ENCODE results near the gene ITFG1. TPM values are rescaled to one million over a fixed set of nuclear protein-coding genes. Genes with fewer than 3 reads are reported as not detected.

The ITFG1 gene
- total and polyA plus RNA-seq, 2 of the 13 experiments (the other 11 are each of a cell fraction or from before 2014, with no cell fraction given), result 74.5 to 150 TPM

DNA sequence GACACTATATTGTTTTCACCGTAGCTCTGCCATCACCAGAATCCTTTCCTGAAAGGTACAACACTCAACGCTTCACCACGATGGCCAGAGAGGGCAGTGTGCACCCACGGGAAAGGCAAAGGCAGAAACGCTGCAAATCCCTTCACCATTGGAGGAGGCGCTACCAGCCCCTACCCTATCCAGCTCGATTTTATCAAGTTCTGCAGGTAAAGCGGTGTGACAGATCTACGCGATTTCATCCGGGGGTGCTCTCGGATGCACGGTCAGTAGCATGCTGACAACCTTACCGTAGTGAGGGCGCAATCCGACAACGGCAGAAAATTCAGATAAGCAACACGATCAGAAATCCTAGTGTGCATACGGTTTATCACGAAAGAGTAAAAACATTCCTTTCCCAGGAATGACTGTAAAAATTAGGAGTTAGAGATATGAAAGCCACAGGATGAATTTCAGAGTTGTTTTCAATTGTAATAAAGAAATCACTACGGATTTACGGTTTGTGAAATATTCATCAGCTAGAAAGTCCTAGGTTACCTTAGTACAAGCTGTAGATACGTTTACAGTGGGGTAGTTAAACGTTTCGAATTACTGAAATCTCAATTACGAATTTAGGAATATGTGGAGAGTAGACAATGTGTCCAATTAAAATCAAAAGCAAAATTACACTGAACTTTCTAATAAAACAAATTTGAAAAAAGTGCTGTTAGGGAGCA lies 318.9 kb downstream of the ITFG1 start (continued):
- TF ChIP-seq, protein P1, sequence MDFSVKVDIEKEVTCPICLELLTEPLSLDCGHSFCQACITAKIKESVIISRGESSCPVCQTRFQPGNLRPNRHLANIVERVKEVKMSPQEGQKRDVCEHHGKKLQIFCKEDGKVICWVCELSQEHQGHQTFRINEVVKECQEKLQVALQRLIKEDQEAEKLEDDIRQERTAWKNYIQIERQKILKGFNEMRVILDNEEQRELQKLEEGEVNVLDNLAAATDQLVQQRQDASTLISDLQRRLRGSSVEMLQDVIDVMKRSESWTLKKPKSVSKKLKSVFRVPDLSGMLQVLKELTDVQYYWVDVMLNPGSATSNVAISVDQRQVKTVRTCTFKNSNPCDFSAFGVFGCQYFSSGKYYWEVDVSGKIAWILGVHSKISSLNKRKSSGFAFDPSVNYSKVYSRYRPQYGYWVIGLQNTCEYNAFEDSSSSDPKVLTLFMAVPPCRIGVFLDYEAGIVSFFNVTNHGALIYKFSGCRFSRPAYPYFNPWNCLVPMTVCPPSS (IDR thresholded peaks at IDR 0.05), result no peak
- TF ChIP-seq PAF1 (CRISPR knock-in tag; IDR thresholded peaks at IDR 0.05) (no peak), ZNF335 (CRISPR knock-in tag; IDR thresholded peaks at IDR 0.05) (0 out of 2 replicates have a peak, but pooled peaks have one; percentile 51), ZBTB38 (CRISPR knock-in tag; IDR thresholded peaks at IDR 0.05) (peak; percentile 44; the same call in 1 of the 2 replicates), MIER3 (CRISPR knock-in tag; IDR thresholded peaks at IDR 0.05; ENCODE audit: borderline replicate concordance) (peak; percentile 75; the same call in 1 of the 2 replicates), ZFX (CRISPR knock-in tag; IDR thresholded peaks at IDR 0.05; ENCODE audit: low read depth) (peak; percentile 23; the same call in 1 of the 2 replicates), KMT2B (CRISPR knock-in tag; IDR thresholded peaks at IDR 0.05) (0 out of 2 replicates have a peak, but pooled peaks have one; percentile 11), ZNF256 (CRISPR knock-in tag; conservative IDR thresholded peaks at IDR 0.05) (no peak), RFX3 (CRISPR knock-in tag; IDR thresholded peaks at IDR 0.05) (no peak), CEBPG (CRISPR knock-in tag; IDR thresholded peaks at IDR 0.05) (peak; percentile 7; the same call in 1 of the 2 replicates), REPIN1 (CRISPR knock-in tag; IDR thresholded peaks at IDR 0.05; ENCODE audit: borderline replicate concordance, low read depth) (peak; percentile 78; the same call in 1 of the 2 replicates), SATB2 (CRISPR knock-in tag; IDR thresholded peaks at IDR 0.05) (0 out of 2 replicates have a peak, but pooled peaks have one; percentile 35), ZFP90 (CRISPR knock-in tag; IDR thresholded peaks at IDR 0.05; ENCODE audit: borderline replicate concordance) (no peak), ZNF747 (CRISPR knock-in tag; IDR thresholded peaks at IDR 0.05; ENCODE audit: borderline replicate concordance) (no peak), MEIS2 (CRISPR knock-in tag; IDR thresholded peaks at IDR 0.05) (peak; percentile 72; the same call in 1 of the 2 replicates), ZNF672 (CRISPR knock-in tag; IDR thresholded peaks at IDR 0.05) (no peak), THAP11 (CRISPR knock-in tag; IDR thresholded peaks at IDR 0.05) (peak; percentile 48; the same call in 1 of the 2 replicates), JUNB (CRISPR knock-in tag; IDR thresholded peaks at IDR 0.05; ENCODE audit: borderline replicate concordance) (no peak), SMC3 (IDR thresholded peaks at IDR 0.05; ENCODE audit: low read length) (peak; percentile 84), SRSF4 (IDR thresholded peaks at IDR 0.05; ENCODE audit: low read depth, low read length, poor library complexity, severe bottlenecking) (no peak), YY1 (IDR thresholded peaks at IDR 0.05; ENCODE audit: insufficient read depth, insufficient replicate concordance, low read depth, low read length) (peak; percentile 49), BHLHE40 (IDR thresholded peaks at IDR 0.05; ENCODE audit: low read length) (0 out of 2 replicates have a peak, but pooled peaks have one; percentile 23), SYNCRIP (IDR thresholded peaks at IDR 0.05; ENCODE audit: insufficient read depth, low read depth, low read length) (no peak)
- TF ChIP-seq, protein P2, sequence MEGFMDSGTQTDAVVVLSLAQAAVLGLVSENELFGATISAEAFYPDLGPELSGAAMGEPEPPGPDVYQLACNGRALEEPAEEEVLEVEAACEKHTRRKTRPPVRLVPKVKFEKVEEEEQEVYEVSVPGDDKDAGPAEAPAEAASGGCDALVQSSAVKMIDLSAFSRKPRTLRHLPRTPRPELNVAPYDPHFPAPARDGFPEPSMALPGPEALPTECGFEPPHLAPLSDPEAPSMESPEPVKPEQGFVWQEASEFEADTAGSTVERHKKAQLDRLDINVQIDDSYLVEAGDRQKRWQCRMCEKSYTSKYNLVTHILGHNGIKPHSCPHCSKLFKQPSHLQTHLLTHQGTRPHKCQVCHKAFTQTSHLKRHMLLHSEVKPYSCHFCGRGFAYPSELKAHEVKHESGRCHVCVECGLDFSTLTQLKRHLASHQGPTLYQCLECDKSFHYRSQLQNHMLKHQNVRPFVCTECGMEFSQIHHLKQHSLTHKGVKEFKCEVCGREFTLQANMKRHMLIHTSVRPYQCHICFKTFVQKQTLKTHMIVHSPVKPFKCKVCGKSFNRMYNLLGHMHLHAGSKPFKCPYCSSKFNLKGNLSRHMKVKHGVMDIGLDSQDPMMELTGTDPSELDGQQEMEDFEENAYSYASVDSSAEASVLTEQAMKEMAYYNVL (CRISPR knock-in tag; IDR thresholded peaks at IDR 0.05; ENCODE audit: borderline replicate concordance), result peak; percentile 58; the same call in 1 of the 2 replicates
- TF ChIP-seq, protein P3, sequence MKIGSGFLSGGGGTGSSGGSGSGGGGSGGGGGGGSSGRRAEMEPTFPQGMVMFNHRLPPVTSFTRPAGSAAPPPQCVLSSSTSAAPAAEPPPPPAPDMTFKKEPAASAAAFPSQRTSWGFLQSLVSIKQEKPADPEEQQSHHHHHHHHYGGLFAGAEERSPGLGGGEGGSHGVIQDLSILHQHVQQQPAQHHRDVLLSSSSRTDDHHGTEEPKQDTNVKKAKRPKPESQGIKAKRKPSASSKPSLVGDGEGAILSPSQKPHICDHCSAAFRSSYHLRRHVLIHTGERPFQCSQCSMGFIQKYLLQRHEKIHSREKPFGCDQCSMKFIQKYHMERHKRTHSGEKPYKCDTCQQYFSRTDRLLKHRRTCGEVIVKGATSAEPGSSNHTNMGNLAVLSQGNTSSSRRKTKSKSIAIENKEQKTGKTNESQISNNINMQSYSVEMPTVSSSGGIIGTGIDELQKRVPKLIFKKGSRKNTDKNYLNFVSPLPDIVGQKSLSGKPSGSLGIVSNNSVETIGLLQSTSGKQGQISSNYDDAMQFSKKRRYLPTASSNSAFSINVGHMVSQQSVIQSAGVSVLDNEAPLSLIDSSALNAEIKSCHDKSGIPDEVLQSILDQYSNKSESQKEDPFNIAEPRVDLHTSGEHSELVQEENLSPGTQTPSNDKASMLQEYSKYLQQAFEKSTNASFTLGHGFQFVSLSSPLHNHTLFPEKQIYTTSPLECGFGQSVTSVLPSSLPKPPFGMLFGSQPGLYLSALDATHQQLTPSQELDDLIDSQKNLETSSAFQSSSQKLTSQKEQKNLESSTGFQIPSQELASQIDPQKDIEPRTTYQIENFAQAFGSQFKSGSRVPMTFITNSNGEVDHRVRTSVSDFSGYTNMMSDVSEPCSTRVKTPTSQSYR (CRISPR knock-in tag; IDR thresholded peaks at IDR 0.05; ENCODE audit: borderline replicate concordance), result no peak

Data from HepG2 (cell line).